DMS53 treated with DMSO at 0.1 percent for 48 hours (cell line): ENCODE data around the gene HIBCH.
A peak's percentile ranks its signal among the peaks of the same experiment; 100 is the strongest.
"Not testable (repeated sequence)": the region's sequence is repeated elsewhere in the genome, so short reads cannot be mapped to it uniquely, and the experiment has no call there.

ENCODE experiments used
- DNase-seq: peaks from one replicate; lab custom pipeline; 2025; ENCODE audit not compliant: unreplicated experiment; lab: John Stamatoyannopoulos, UW

Gene HIBCH

DNA sequence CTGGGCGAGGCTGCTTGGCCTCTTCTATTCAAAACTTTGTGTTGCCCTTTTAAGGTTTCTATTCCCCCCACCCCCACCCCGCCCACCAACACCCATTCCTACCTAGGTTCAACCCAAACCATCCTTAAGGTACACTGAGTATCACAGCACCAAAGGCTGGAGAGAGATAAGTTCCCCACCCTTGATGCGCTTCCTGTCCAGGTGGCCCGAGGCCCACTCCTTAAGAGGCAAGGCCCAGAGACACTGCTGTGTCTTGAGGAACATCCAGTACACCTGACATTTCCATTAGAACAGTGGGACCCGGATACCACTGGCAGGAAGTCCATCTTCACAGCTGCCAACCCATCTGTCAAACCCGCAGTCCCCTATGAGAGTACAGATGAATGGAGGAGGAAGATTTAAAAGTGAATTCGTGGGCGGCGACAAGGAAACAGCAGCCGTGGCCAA, 23.5 kb upstream of the HIBCH start:
- peak; percentile 14 for DNase-seq

- DNase-seq = no peak
Observed at GRCh38 chr2:190342611-190343010, 23.0 kb upstream of the HIBCH start.

GRCh38 chr2:190340369-190340768, 20.7 kb upstream of the HIBCH start:
- no peak for DNase-seq

GRCh38 chr2:190339394-190339793, 19.8 kb upstream of the HIBCH start:
- no peak for DNase-seq

DNA sequence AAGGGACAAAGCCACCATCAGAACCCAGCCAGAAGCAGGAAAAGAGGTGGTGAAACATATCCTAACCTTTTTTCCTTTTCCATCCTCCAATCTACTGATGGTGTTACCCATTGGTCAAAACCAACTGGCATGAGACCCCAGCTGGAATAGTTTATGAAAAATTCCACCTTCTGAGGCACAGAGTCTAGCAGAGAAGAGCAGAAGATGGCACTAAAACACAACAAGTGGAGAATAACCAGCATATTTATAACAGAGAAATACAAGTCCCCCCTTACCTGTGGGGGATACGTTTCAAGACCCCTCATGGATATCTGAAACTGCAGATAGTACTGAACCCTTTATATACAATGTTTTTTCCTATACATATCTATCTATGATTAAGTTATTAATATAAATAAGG, 18.8 kb upstream of the HIBCH start:
- DNase-seq = no peak

DNA sequence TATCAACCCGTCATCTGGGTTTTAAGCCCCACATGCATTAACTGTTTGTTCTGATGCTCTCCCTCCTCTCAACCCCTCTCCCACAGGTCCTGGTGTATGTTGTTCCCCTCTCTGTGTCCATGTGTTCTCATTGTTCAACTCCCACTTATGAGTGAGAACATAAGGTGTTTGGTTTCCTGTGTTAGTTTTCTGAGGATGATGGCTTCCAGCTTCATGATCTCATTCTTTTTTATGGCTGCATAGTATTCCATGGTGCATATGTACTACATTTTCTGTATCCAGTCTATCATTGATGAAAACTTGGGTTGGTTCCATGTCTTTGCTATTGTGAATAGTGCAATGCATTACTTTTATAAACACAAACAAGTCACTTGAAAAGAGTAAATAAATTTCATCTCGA, 16.8 kb upstream of the HIBCH start:
- no peak for DNase-seq

DNA sequence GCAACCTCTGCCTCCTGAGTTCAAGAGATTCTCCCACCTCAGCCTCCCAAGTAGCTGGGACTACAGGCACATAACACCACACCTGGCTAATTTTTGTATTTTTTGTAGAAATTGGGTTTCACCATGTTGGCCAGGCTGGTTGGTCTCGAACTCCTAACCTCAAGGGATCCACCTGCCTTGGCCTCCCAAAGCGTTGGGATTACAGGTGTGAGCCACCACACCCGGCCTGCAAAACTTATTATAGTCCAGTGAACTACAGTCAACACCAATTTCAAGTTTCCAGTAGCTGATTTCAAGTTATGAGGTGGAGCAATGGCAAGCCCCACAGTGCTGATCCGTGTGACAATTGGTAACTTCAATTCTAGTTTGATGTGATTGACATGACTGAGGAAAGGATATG, 16.0 kb upstream of the HIBCH start:
- DNase-seq = not testable (repeated sequence)

GRCh38 chr2:190335225-190335559, 15.6 kb upstream of the HIBCH start:
- no peak for DNase-seq

- DNase-seq = peak; percentile 31
Observed at GRCh38 chr2:190334479-190335224, 15.0 kb upstream of the HIBCH start.

GRCh38 chr2:190333928-190334327, 14.3 kb upstream of the HIBCH start:
- no peak for DNase-seq

DNA sequence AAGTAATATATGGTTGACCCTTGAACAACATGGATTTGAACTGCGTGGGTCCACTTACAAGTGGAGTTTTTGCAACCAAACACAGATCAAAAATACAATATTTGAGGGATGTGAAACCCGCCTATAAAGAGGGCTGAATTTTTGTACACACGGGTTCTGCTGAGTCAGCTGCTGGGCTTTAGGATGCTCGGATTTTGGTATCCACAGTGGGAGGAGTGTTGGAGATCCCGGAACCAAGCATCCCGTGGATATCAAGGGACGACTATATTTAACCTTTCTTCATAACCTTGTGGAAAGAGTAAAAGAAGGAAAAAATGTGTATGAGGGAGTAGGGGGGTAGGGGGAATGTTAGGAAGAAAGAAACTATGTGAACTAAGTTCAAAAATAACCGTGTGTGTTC, 13.8 kb upstream of the HIBCH start:
- no peak for DNase-seq

GRCh38 chr2:190328573-190329147, 9.0 kb upstream of the HIBCH start:
- no peak for DNase-seq

GRCh38 chr2:190327867-190328572, 8.4 kb upstream of the HIBCH start:
- no peak for DNase-seq

GRCh38 chr2:190325588-190325987, 6.0 kb upstream of the HIBCH start:
- DNase-seq = no peak

DNA sequence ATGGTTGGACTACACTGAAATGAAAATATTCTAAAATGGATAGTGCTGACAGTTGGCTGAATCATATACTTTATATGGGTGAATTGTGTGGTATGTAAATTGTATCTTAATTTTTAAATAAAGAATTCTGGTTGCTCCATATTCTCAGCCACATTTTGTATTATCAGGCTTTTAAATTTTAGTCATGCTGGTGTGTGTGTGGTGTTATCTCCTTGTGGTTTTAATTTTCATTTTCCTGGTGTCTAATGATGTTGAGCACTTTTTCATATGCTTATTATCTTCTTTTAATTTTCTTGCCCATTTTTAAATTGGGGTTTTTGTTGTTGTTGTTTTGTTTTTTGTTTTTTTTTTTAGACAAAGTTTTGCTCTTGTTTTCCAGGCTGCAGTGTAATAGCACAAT, 3.8 kb upstream of the HIBCH start:
- DNase-seq = no peak

- DNase-seq = no peak
Observed at GRCh38 chr2:190320696-190321095, 1.1 kb upstream of the HIBCH start.

- DNase-seq = no peak
Observed at GRCh38 chr2:190318931-190319554, 583 bp downstream of the HIBCH start.

- DNase-seq = no peak
Observed at GRCh38 chr2:190318514-190318913, 1.1 kb downstream of the HIBCH start.

- DNase-seq = peak; percentile 38
Observed at GRCh38 chr2:190315273-190315672, 4.4 kb downstream of the HIBCH start.

- DNase-seq = no peak
Observed at GRCh38 chr2:190313880-190314279, 5.7 kb downstream of the HIBCH start.

- DNase-seq = not testable (repeated sequence)
Observed at GRCh38 chr2:190312635-190313025, 7.0 kb downstream of the HIBCH start.
